GM21381 (cell line): Measurements from ENCODE around the gene HHEX.
"Not testable (repeated sequence)": the region's sequence is repeated elsewhere in the genome, so short reads cannot be mapped to it uniquely, and the experiment has no call there.

ENCODE experiments used
- ATAC-seq: cut with Tn5 transposase; IDR thresholded peaks from one replicate; pipeline ENCODE4 v1.9.1; 2021; ENCODE audit warnings: mild to moderate bottlenecking, moderate library complexity; ENCODE audit not compliant: unreplicated experiment

Gene HHEX

GRCh38 chr10:92689663-92690210 lies at the start of gene HHEX:
Gene HHEX, plus strand, starts transcription at chr10:92689955. Its CDS starts 32 bp downstream, at chr10:92689987.
- peak; percentile 54 for ATAC-seq

- no peak for ATAC-seq
Measured at GRCh38 chr10:92640107-92640506, 49.6 kb upstream of the HHEX start.

- ATAC-seq: no peak
Measured at GRCh38 chr10:92641492-92641891, 48.3 kb upstream of the HHEX start.

GRCh38 chr10:92644921-92645320 lies 44.8 kb upstream of the HHEX start:
- no peak for ATAC-seq

DNA sequence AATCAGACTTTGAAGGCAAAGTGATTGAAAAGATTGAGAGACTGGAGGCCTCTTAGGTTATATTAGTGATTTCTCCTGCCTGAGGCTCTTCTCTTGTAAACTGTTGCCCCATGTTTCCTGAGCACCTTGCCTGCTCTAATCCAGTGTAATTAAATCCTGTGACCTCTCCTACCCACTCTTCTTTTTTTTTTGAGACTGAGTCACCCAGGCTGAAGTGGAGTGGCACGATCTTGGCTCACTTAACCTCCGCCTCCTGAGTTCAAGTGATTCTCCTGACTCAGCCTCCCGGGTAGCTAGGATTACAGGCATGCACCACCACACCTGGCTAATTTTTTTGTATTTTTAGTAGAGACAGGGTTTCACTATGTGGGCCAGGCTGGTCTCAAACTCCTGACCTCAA lies 38.9 kb upstream of the HHEX start:
- not testable (repeated sequence) for ATAC-seq

DNA sequence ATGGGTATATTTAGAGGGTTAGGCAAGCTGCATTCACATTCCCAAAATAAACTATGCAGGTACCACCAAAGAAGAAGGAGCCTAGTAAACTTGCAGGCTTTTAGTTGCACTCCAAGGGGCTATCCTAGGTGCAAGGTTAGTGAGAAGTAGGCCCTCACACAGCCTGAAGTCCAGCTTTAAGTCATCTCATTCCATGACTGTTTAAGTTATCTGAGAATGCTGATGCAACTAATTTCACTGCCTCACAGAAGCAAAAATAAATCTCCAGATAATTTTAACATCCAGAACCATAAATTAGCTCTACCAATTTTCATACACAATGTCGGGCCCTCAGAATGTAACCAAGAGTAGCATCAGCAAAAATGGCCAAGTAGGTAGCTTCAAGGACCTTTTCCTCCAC lies 34.3 kb upstream of the HHEX start:
- no peak for ATAC-seq

DNA sequence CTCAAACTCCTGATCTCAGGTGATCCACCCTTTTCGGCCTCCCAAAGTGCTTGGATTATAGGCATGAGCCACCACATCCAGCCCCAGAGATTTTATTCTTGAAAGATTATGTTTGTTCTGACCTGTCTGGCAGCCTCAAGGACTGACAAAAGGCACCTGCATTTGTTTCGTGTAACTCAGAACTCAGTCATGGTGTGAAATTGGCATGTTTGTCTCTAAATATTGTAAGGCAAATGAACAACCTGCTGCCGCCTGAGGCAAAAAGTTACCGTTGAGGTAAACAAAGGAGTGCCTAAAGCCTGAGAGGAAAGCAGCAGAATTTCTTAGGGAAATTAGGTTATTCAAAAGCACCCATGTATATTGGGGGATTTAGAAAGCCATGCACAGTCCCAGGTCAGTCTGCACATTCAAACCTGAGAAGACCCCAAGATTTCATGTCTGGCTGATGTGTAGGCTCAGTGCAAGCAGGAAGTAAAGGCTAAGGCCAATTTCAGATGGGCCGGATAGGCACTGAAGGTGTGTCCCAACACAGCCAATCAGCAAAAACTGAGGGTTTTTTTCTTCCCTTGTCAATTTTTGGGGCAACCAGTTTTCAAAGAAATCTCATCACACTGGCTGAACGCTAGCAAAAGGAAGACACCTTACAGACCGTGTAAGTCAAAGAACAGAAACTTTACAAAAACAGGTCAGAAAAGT lies 33.3 kb upstream of the HHEX start:
- ATAC-seq: no peak

DNA sequence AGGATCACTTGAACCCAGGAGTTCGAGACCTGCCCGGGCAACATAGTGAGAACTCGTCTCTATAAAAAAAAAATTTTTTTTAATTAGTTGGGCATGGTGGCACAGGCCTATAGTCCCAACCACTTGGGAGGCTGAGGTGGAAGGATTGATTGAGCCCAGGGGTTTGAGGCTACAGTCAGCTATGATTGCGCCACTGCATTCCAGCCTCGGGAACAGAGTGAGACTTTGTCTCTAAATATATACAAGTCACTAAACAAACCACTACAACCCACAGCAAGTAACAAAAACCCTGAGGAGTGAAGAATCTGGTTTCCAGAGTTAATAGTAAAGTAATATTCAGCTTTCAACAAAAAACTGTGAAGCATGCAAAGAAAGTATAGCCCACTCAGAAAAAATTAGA lies 32.7 kb upstream of the HHEX start:
- ATAC-seq: no peak

DNA sequence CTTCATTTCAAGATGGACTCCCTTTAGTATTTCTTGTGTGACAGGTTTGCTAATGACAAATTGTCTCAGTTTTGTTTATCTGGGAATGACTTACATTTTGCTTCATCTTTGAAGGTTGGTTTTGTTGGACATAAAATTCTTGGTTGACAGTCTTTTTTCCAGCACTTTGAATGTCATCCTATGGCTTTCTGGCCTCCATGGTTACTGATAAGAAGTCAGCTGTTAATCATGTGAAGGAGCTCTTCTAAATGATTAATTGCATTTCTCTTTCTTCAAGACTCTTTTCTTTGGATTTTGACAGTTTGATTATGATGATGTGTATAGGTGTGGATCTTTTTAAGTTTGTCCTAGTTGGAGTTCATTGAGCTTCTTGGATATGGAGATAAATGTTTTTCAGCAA lies 26.9 kb upstream of the HHEX start:
- ATAC-seq: no peak

GRCh38 chr10:92664322-92664721 lies 25.4 kb upstream of the HHEX start:
- no peak for ATAC-seq

- ATAC-seq: no peak
Measured at GRCh38 chr10:92667078-92667477, 22.7 kb upstream of the HHEX start.

DNA sequence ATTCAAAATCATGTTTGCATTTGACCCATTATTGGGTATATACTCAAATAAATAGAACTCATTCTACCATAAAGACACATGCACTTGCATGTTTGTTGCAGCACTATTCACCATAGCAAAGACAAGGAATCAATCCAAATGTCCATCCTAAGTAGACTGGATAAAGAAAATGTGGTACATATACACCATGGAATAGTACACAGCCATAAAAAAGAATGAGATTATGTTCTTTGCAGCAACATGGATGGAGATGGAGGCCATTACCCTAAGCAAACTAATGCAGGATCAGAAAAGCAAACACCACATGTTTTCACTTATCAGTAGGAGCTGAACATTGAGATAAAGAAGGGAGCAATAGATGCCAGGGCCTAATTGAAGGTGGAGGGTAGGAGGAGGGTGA lies 12.0 kb upstream of the HHEX start:
- ATAC-seq: no peak

DNA sequence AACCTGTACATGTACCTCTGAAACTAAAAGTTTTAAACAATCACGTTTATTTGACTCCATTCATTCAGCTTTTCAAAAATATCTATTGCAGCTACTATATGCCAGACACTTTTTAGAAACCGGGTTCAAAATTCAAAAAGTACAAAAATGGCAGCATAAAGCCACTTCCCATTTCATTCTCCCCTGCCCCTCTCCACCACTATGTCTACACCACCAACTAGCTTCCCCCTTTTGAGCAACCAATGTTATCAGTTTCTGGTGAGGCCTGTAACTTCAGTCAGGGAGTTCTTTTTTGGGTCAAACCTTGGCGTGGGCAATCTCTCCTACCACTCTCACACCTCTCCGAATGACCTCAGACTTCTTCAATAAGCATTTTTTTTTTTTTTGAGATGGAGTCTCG lies 11.5 kb upstream of the HHEX start:
- ATAC-seq: no peak

DNA sequence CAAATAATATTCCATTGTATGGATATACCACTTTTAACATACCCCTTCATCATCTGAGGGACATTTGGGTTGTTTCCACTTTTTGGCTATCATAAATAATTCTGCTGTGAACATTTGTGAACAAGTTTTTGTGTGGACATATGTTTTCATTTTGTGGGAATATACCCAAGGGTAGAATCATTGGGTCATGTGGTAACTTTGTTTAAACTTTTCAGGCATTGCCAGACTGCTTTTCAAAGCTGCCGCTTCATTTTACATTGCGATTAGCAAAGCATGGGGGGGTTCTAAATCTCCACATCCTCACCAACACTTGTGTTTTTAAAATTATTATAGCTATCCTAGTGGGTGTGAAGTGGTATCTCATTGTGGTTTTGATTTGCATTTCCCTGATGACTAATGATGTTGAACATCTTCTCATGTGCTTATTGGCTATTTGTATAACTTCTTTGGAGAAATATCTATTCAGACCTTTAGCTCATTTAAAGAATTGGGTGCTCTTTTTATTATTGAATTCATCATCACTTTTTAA lies 8.4 kb upstream of the HHEX start:
- ATAC-seq: no peak

GRCh38 chr10:92688573-92688926 lies 1.2 kb upstream of the HHEX start:
- ATAC-seq: no peak

GRCh38 chr10:92688927-92689662 lies 660 bp upstream of the HHEX start:
- peak; percentile 29 for ATAC-seq

GRCh38 chr10:92690211-92690914 lies 608 bp downstream of the HHEX start:
- ATAC-seq: no peak

DNA sequence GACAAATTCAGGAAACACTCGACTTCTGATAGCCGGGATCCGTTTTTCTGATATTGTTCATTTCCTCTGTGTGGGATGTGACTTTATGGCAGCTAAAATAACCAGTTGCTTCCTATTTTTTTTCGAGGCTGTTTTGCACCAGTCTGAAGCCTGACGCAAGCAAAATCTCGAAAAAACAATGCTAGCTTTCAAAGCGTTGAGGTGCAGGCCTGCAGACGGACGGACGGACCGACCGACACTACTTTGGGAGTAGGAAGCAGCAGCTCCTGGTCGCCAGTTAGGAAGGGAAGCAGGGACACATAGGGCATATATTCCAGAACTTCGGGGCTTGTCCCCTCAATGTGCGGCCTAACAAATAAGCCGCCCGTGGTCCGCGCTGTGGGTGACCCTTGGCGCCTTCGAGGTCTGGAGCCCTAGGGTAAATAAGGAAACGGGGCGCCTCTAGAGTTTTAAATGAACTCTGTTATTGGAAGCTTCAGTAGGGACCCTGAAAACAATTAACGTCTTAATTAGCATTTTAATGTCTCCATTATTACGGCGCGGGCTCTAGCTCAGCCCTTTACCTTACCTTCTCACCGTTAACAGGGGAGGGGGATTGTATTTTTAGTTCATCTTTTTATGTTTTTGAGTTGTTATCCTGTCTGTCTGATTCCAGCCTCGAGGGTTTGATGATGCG lies 1.3 kb downstream of the HHEX start:
- no peak for ATAC-seq

- no peak for ATAC-seq
Measured at GRCh38 chr10:92691591-92692079, 1.9 kb downstream of the HHEX start.

DNA sequence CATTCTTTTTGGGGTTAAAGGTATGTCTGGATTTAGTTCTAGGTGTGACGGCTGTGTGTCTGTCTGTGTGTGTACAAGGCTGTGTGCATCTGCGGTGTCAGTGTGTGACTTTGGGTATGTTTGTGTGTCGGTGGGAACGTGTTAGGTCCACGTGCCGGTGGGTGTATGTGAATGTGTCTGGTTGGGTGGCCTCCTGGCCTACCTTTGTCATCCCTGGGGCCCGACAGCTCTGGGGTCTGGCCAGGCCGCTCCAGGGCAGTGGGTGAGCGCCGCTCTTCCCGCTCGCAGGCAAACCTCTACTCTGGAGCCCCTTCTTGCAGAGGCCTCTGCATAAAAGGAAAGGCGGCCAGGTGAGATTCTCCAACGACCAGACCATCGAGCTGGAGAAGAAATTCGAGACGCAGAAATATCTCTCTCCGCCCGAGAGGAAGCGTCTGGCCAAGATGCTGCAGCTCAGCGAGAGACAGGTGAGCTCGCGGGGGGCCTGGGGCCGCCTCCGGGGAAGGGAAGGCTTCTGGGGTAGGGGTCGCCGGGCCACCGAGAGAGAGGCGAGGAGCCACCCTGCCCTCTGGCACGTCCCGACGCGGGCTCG lies 2.4 kb downstream of the HHEX start:
- no peak for ATAC-seq
